ENCODE measurements around the gene SLC15A4. TPM values are rescaled to one million over a fixed set of nuclear protein-coding genes. Genes with fewer than 3 reads are reported as not detected.
"Not testable (repeated sequence)": the region's sequence is repeated elsewhere in the genome, so short reads cannot be mapped to it uniquely, and the experiment has no call there.

SLC15A4 gene
- total RNA-seq, 3 donors from 2014 or later = 38.6 to 64.7 (median 41.0) TPM

- no peaks in the 10 kb centered on the region for H3K36me3 ChIP-seq
- intact Hi-C loops (cut with DNase I; ENCODE audit: low total_unique reads) = no loop called here
Measured at GRCh38 chr12:128842579-128842978, 18.8 kb upstream of the SLC15A4 start.

GRCh38 chr12:128840862-128841468, 17.2 kb upstream of the SLC15A4 start:
- H3K4me3 ChIP-seq = no peak overlapping the region
- H3K36me3 ChIP-seq = no peaks in the 10 kb centered on the region
- no peaks in the 10 kb centered on the region for H3K4me1 ChIP-seq
- H3K9me3 ChIP-seq = no peaks in the 10 kb centered on the region
- intact Hi-C loops (cut with DNase I; ENCODE audit: low total_unique reads) = no loop called here
- no peak for TF ChIP-seq CTCF (IDR thresholded peaks at IDR 0.05)
- no peak for TF ChIP-seq POLR2AphosphoS5 (IDR thresholded peaks at IDR 0.05)
- no peak for TF ChIP-seq POLR2A (IDR thresholded peaks at IDR 0.05)
- H3K27ac ChIP-seq = no peak overlapping the region
- DNase-seq (ENCODE audit: low spot score in 2 of 2) = no peak
- no peaks in the 10 kb centered on the region for H3K27me3 ChIP-seq

More at GRCh38 chr12:128842579-128842978, 18.8 kb upstream of the SLC15A4 start:
- Histone ChIP-seq H3K4me3 (no peak overlapping the region), H3K27ac (no peak overlapping the region), H3K27me3 (no peaks in the 10 kb centered on the region), H3K4me1 (no peaks in the 10 kb centered on the region), H3K9me3 (no peaks in the 10 kb centered on the region)
- no peak for TF ChIP-seq POLR2AphosphoS5 (IDR thresholded peaks at IDR 0.05)
- no peak for TF ChIP-seq POLR2A (IDR thresholded peaks at IDR 0.05)
- TF ChIP-seq CTCF (IDR thresholded peaks at IDR 0.05) = no peak
- no peak for DNase-seq (ENCODE audit: low spot score in 2 of 2)

- DNase-seq (ENCODE audit: low spot score in 2 of 2); H3K4me3 ChIP-seq; H3K27me3 ChIP-seq; H3K4me1 ChIP-seq; H3K36me3 ChIP-seq; intact Hi-C loops (cut with DNase I; ENCODE audit: low total_unique reads); H3K27ac ChIP-seq; H3K9me3 ChIP-seq: not testable (repeated sequence)
Measured at GRCh38 chr12:128839885-128840284, 16.1 kb upstream of the SLC15A4 start.

GRCh38 chr12:128833418-128833817, 9.7 kb upstream of the SLC15A4 start:
- no peak overlapping the region for H3K4me3 ChIP-seq
- intact Hi-C loops (cut with DNase I; ENCODE audit: low total_unique reads) = no loop called here
- H3K36me3 ChIP-seq = no peaks in the 10 kb centered on the region

GRCh38 chr12:128830505-128830893, 6.7 kb upstream of the SLC15A4 start:
- Histone ChIP-seq H3K4me1 (no peaks in the 10 kb centered on the region), H3K9me3 (peaks cover 0 to 6% of the 10 kb centered on the region in 2 donors), H3K4me3 (no peak overlapping the region), H3K27me3 (no peaks in the 10 kb centered on the region), H3K36me3 (no peaks in the 10 kb centered on the region), H3K27ac (no peak overlapping the region)
- TF ChIP-seq CTCF (IDR thresholded peaks at IDR 0.05) = no peak
- intact Hi-C loops (cut with DNase I; ENCODE audit: low total_unique reads) = no loop called here
- no peak for DNase-seq (ENCODE audit: low spot score in 2 of 2)

More at GRCh38 chr12:128833418-128833817, 9.7 kb upstream of the SLC15A4 start:
- H3K27ac ChIP-seq = no peak overlapping the region
- H3K4me1 ChIP-seq = no peaks in the 10 kb centered on the region
- no peaks in the 10 kb centered on the region for H3K9me3 ChIP-seq
- TF ChIP-seq POLR2A (IDR thresholded peaks at IDR 0.05) = no peak
- TF ChIP-seq POLR2AphosphoS5 (IDR thresholded peaks at IDR 0.05) = no peak
- no peak for TF ChIP-seq CTCF (IDR thresholded peaks at IDR 0.05)
- DNase-seq (ENCODE audit: low spot score in 2 of 2) = no peak
- H3K27me3 ChIP-seq = no peaks in the 10 kb centered on the region

Measured in breast epithelium (tissue), 4 donors.